Body of pancreas (tissue), 4 donors: Measurements from ENCODE around the gene DAND5. TPM values are rescaled to one million over a fixed set of nuclear protein-coding genes. Genes with fewer than 3 reads are reported as not detected.

Experiments used
- ATAC-seq: fragments of 150-250 bp; one replicate; pipeline ENCODE4 v1.9.1; 2016
- DNase-seq, 4 donors: peaks; one replicate each; pipeline ENCODE4 v3.0.0-alpha.2; 2019
- H3K27ac ChIP-seq, 4 donors: fragments of 200-600 bp; sonication (generic); 1 replicate in 3 of 4; 2 replicates in 1 of 4; pipeline versions ENCODE4 v1.5.1 to v1.6.1; 2016 to 2019; ENCODE audit warnings: mild to moderate bottlenecking in 1 of 4, mixed read lengths in 1 of 4, moderate library complexity in 1 of 4
- H3K27me3 ChIP-seq, 2 donors: fragments of 200-600 bp; sonication (generic); one replicate each; pipeline ENCODE4 v1.6.0; 2016; ENCODE audit warnings: mild to moderate bottlenecking in 1 of 2
- H3K36me3 ChIP-seq, 2 donors: fragments of 200-600 bp; sonication (generic); replicated peaks in 1 of 2; 2 replicates each; pipeline ENCODE4 v1.5.1; 2016; ENCODE audit warnings: low read depth in 2 of 2; ENCODE audit not compliant: insufficient read depth in 1 of 2
- H3K4me1 ChIP-seq: fragments of 200-600 bp; sonication (generic); one replicate; pipeline ENCODE4 v1.6.0; 2016
- H3K4me3 ChIP-seq, 2 donors: fragments of 200-600 bp; sonication (generic); 1 replicate in 1 of 2; 2 replicates in 1 of 2; pipeline ENCODE4 v1.5.1; 2016 to 2019
- H3K9me3 ChIP-seq, 3 donors: fragments of 200-600 bp; sonication (generic); 1 replicate in 2 of 3; 2 replicates in 1 of 3; pipeline ENCODE4 v1.5.1; 2016
- POLR2A ChIP-seq, 3 donors: fragments of 450-650 bp; IDR thresholded peaks; one replicate each; pipeline ENCODE4 v1.6.1; 2016; ENCODE audit warnings: antibody characterized with exemption in 3 of 3, mild to moderate bottlenecking in 2 of 3
- WGBS, 2 donors: methylation state at CpG; one replicate each; pipeline ENCODE4 v1.1.5; 2017; 5-methylcytosine and 5-hydroxymethylcytosine counted together
- intact Hi-C: fragments of 100-400 bp; cut with DNase I; formaldehyde crosslinking; loops from one replicate; pipeline ENCODE4 v1.15.1; 2023
- total RNA-seq, 2 donors: library from RNA; depleted of rRNA; stranded (reverse); fragments of >200 nt; gene quantifications; one replicate each; pipeline ENCODE4 v1.1.0, GENCODE V29; 2016
- TF ChIP-seq, protein P1 (sequence below), 7 experiments: fragments of 450-650 bp in 4 of 7; fragments of 200-600 bp in 3 of 7; sonication (generic) in 3 of 7; IDR thresholded peaks; one replicate each; pipeline ENCODE4 v1.5.1; 2016 to 2019; ENCODE audit warnings: antibody characterized with exemption in 7 of 7

The DAND5 gene
- total RNA-seq, 2 donors from 2014 or later, result not detected

GRCh38 chr19:12997967-12998940 is 28.9 kb downstream of the DAND5 start:
- intact Hi-C loops, result no loop called here
- H3K27ac ChIP-seq, result peak overlapping the region in 1 of 4 donors; percentile 25
- peaks cover 0 to 3% of the 10 kb centered on the region in 2 donors for H3K36me3 ChIP-seq
- no peak overlapping the region for H3K4me3 ChIP-seq
- no peaks in the 10 kb centered on the region for H3K27me3 ChIP-seq
- 77 to 87% methylated on average over 32 of the region's 32 CpGs for WGBS, 2 donors
- DNase-seq, result no peak
- no peak for ATAC-seq
- H3K9me3 ChIP-seq, result no peaks in the 10 kb centered on the region
- H3K4me1 ChIP-seq, result peaks cover 41% of the 10 kb centered on the region
- TF ChIP-seq, protein P1, sequence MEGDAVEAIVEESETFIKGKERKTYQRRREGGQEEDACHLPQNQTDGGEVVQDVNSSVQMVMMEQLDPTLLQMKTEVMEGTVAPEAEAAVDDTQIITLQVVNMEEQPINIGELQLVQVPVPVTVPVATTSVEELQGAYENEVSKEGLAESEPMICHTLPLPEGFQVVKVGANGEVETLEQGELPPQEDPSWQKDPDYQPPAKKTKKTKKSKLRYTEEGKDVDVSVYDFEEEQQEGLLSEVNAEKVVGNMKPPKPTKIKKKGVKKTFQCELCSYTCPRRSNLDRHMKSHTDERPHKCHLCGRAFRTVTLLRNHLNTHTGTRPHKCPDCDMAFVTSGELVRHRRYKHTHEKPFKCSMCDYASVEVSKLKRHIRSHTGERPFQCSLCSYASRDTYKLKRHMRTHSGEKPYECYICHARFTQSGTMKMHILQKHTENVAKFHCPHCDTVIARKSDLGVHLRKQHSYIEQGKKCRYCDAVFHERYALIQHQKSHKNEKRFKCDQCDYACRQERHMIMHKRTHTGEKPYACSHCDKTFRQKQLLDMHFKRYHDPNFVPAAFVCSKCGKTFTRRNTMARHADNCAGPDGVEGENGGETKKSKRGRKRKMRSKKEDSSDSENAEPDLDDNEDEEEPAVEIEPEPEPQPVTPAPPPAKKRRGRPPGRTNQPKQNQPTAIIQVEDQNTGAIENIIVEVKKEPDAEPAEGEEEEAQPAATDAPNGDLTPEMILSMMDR (IDR thresholded peaks at IDR 0.05), result no peak
- TF ChIP-seq POLR2A (IDR thresholded peaks at IDR 0.05), result no peak

- intact Hi-C loops, result no loop called here
- Histone ChIP-seq H3K4me3 (no peak overlapping the region), H3K27me3 (no peaks in the 10 kb centered on the region), H3K27ac (peak overlapping the region; percentile 69 to 80 (median 79)), H3K36me3 (peaks cover 0 to 3% of the 10 kb centered on the region in 2 donors), H3K9me3 (no peaks in the 10 kb centered on the region), H3K4me1 (peaks cover 44% of the 10 kb centered on the region)
- TF ChIP-seq, protein P1 (IDR thresholded peaks at IDR 0.05), result no peak
- no peak for TF ChIP-seq POLR2A (IDR thresholded peaks at IDR 0.05)
- ATAC-seq, result no peak
- no peak for DNase-seq
- WGBS, 2 donors, result 90% methylated on average over 14 to 19 of the region's 19 CpGs
These were observed 31.8 kb downstream of the DAND5 start for GRCh38 chr19:13001166-13001501.

GRCh38 chr19:13001502-13002165 is 32.3 kb downstream of the DAND5 start:
- 70 to 87% methylated on average over 17 to 37 of the region's 41 CpGs for WGBS, 2 donors
- Histone ChIP-seq H3K27ac (peak overlapping the region; percentile 69 to 80 (median 79)), H3K27me3 (no peaks in the 10 kb centered on the region), H3K9me3 (no peaks in the 10 kb centered on the region), H3K36me3 (peaks cover 0 to 3% of the 10 kb centered on the region in 2 donors), H3K4me1 (peaks cover 46% of the 10 kb centered on the region), H3K4me3 (no peak overlapping the region)
- intact Hi-C loops, result no loop called here
- TF ChIP-seq, protein P1 (IDR thresholded peaks at IDR 0.05), result no peak
- TF ChIP-seq POLR2A (IDR thresholded peaks at IDR 0.05), result no peak
- ATAC-seq (peak; percentile 25), DNase-seq (no peak)

DNA sequence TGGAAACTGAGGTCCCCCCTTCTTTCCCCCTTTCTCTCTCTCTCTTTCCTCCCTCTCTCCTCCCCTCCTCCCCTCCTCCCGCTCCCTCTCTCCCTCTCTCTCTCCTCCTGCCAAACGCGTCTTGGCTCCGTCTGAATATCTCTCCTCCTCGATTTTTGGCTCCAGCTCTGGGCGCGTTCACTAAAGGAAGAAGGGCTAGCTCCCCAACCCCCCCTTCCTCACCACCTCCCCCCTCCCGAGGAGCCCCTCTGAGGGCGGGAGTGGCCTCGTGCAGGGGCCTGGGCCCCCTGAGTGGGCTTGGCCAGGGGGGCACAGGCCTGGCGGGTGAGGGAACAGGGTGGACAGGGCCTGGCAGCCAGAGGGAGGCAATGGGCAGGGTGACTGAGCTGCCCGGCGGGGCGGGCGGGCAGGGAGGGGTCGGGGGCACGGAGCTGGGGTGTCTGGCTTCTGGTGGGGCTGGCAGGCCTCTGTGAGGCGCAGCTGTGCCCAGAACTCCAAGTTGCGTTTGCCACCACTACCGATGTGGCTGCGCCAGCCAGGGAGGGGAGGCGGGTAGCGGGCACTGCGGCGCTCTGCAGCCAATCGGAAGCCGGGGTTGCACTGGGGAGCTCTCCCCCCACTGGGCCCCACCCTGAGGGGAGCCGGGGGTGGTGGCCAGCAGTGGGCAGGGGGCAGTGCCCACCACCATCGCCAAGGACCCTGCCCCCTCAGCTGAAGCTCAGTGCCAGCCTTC is 33.0 kb downstream of the DAND5 start:
- peak; percentile 39 for ATAC-seq
- H3K27ac ChIP-seq, result peak overlapping the region; percentile 69 to 80 (median 79)

More for the DNA sequence above, 33.0 kb downstream of the DAND5 start:
- peaks cover 0 to 3% of the 10 kb centered on the region in 2 donors for H3K36me3 ChIP-seq
- intact Hi-C loops, result no loop called here
- 60 to 71% methylated on average over 20 to 25 of the region's 29 CpGs for WGBS, 2 donors
- no peaks in the 10 kb centered on the region for H3K9me3 ChIP-seq
- H3K27me3 ChIP-seq, result no peaks in the 10 kb centered on the region
- TF ChIP-seq, protein P1 (IDR thresholded peaks at IDR 0.05), result no peak
- no peak for TF ChIP-seq POLR2A (IDR thresholded peaks at IDR 0.05)
- peaks cover 46% of the 10 kb centered on the region for H3K4me1 ChIP-seq
- peak in 2 of 4 donors; percentile 43 to 48 for DNase-seq
- no peak overlapping the region for H3K4me3 ChIP-seq
